NCI-H526 treated with DMSO at 0.1 percent for 48 hours (cell line): Measurements from ENCODE around the gene BCL7B.
A peak's percentile ranks its signal among the peaks of the same experiment; 100 is the strongest.
"Not testable (repeated sequence)": the region's sequence is repeated elsewhere in the genome, so short reads cannot be mapped to it uniquely, and the experiment has no call there.

Experiments used
- DNase-seq: peaks from one replicate; lab custom pipeline; 2025; lab: John Stamatoyannopoulos, UW

The BCL7B gene

GRCh38 chr7:73535918-73536317 is 21.6 kb downstream of the BCL7B start:
- DNase-seq: not testable (repeated sequence)

- no peak for DNase-seq
Observed at GRCh38 chr7:73533742-73534141, 23.7 kb downstream of the BCL7B start.

DNA sequence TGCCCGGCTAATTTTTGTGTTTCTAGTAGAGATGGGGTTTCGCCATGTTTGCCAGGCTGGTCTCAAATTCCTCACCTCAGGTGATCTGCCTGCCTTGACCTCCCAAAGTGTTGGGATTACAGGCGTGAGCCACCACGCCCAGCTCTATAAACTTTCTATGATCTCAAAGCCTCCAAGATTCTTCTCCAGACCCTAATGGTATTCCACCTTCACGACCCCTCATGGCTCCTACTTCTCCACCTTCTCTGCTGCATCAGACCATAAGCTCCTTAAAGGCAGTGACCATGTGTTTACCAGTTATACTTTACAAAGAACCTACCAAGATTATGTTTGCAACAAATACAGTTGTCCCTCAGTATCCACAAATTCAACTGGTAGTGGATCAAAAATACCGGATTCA is 25.3 kb downstream of the BCL7B start:
- DNase-seq: no peak

GRCh38 chr7:73530800-73531199 is 26.7 kb downstream of the BCL7B start:
- DNase-seq: no peak

DNA sequence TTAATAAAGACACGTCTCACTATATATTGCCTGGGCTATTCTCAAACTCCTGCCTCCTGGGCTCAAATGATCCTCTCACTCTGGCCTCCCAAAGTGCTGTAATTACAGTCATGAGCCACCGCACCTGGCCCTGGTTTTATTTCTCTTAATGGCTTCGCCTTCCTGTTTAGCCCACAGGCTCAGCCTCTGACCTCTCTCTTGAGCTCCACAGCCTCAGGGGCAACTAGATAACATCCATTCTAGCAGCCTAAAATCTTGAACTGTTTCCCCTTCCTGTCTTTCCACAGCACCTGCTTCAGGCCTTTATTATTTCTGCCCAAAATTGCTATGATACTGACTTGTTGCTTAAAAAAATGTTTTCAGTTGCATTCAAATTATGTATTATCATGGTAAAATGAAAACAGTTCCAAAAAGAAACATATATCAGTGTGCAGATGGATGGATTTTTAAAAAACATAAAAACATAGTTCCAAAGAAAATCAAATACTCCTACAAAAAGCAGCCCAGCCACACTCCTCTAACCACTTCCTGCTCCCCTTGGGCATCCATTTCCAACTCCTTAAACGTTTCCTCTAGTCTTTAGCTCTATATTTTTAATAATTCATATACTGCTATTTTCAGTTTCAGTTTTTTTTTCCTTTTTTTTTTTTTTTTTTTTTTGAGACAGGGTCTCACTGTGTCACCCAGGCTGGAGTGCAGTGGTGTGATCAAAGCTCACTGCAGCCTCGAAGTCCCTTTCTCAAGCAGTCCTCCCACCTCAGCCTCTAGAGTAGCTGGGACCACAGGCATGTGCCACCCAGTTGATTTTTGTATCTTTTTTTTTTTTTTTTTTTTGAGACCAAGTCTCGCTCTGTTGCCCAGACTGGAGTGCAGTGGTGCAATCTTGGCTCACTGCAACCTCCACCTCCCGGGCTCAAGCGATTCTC is 30.3 kb downstream of the BCL7B start:
- DNase-seq: no peak

DNA sequence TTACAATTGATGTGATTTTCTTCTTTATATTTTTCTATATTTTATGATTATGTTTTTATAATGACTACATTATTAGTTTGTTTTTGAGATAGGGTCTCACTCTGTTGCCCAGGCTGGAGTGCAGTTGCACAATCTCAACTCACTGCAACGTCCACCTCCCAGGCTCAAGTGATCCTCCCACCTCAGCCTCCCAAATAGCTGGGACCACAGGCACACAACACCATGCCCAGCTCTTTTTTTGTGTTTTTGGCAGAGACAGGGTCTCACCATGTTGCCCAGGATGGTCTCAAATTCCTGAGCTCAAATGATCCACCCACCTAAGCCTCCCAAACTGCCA is 31.4 kb downstream of the BCL7B start:
- DNase-seq: not testable (repeated sequence)

DNA sequence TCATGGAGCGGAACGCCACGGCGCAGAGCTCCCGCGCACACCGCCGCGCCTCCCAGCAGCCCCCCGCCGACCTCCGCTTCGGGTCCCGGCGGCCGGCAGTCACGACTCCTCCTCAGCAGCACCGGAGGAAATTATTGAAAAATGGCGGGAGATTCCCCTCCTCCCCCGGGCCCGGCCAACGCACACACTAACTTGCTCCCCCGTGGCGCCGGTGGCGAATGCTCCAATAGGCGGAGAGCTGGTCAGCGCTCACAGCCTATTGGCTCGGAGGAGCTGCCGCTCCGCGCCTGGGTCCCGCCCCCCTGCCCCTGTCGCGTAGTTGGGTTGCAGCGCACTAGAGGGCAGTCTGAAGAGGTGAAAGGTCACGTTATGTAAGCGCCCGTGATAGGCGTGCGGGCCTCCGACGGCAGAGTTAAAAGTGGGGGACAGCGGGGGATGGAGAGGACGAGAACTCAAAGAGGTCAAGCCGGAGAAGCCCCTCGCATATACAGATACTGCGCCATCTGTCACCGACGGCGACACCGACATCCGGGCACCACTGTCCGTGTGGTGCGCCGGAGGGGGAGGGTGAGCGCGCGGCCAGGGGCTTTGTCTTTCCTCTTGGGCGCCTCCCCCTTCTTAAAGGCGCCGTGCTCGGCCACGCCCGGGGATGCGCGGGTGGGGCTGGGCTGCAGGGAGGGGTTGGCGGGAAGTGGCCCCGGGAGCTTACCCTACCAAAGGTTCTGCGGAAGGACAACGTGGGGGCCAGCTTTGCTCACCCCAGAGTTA is 35.2 kb downstream of the BCL7B start, which contains the start of gene BAZ1B:
BAZ1B (minus strand) TSS at position 189 of the 768 bp plus-strand sequence. CDS start 360 bp downstream, outside the sequence.
- DNase-seq: peak; percentile 95

GRCh38 chr7:73521636-73522104 is 35.8 kb downstream of the BCL7B start:
- DNase-seq: no peak

GRCh38 chr7:73520673-73521635 is 36.5 kb downstream of the BCL7B start:
- DNase-seq: peak; percentile 20

DNA sequence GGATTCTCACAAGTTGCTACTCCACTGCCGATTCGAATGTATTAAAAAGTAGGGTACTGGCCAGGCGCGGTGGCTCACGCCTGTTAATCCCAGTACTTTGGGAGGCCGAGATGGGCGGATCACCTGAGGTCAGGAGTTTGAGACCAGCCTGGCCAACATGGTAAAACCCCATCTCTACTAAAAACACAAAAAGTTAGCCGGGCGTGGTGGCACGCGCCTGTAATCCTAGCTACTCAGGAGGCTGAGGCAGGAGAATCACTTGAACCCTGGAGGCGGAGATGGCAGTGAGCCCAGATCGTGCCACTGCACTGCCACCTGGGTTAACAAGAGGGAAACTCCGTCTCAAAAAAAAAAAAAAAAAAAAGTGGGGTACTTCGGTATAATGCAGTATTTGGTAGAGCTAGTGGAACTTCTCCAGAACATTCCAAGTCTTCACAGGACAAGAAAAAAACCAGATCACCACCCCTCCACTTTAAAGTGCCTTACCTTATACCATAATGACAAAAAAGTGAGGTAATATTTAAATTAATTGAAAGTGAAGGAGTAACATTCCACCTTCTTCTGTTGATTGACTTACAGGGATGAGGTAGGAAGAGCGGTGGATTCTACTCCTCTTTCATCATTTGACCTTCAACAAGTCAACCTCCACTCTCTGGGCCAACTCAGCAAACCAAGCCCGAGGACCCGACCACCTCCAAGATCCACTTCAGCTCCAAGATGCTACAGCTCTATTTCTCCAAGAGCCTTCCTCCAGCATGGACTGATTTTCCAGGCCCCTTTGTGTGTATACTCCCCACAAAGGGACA is 37.4 kb downstream of the BCL7B start:
- no peak for DNase-seq

- no peak for DNase-seq
Observed at GRCh38 chr7:73518470-73518869, 39.0 kb downstream of the BCL7B start.

DNA sequence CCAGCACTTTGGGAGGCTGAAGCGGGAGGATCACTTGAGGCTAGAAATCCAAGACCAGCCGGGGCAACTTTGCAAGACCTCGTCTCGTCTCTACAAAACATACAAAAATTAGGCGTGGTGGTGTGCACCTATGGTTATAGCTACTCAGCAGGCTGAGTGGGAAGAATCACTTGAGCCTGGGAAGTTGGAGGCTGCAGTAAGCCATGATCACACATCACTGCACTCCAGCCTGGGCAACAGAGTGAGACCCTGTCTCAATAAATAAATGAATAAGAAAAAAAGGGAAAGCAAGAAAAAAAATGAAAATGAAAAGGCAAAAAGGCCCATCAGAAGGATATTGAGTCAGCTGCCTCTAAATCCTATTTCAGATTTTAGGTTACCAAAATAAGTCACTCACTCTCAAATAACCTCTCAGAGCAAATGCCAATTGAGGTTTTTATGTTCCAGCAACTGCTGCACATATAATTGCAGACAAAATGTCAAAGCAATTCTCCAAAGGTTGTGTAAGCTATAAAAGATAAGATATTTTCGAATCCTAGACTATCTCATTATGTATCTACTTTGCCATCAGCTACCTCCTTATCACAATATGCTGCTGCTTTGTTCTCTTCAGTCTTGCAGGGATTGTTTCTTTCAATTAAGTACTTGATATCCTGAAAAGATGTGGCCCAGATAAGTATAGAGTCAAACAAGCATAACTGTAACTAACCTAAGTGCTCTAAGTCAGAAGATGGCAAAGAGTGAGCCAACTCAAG is 40.1 kb downstream of the BCL7B start:
- DNase-seq: no peak

DNA sequence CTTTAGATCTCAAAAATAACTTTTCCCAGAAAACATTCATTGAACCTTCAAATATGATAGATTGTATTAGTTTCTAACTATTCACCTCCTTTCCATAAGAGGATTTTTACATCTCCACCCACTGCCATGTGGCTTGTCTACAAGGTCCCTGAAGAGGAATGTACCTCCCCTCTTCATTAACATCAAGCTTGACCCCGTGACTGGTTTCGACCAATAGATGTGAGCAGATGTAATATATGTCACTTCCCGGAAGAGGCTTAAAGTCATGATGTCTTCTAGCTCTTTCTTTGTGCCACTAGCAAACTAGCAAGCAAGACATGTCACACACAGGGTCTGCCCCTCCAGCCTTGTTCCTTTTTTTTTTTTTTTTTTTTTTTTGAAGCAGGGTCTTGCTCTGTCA is 42.3 kb downstream of the BCL7B start:
- no peak for DNase-seq

DNA sequence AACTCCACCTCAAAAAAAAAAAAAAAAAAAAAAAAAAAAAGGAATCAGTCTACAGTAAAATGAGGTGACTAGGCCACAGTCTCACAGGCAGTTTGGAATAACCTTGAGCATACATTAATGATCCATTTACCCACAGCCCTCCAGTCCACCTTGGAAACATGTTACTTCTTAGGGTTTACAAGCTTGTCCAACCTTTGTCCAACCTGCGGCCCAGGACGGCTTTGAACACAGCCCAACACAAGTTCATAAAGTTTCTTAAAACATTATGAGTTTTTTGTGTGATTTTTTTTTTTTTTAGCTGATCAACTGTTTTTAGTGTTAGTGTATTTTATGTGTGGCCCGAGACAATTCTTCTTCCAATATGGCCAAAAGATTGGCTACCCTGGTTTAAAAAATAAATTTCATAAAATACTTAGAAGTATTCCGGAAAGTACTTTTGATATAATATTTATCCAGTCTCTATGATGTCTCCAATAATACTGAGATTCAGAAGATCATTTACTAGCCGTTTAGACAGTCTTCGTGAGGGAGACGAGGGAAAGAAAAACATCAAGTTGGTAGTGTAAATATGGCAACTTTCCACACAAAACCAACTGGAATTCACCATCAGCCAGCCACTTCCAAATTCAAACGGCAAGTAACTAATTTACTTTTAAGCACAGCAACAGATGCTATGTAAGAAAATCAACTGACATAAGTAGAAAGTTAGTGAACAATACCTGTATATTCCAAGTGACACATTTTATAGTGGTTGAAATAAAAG is 45.3 kb downstream of the BCL7B start:
- DNase-seq: no peak

DNA sequence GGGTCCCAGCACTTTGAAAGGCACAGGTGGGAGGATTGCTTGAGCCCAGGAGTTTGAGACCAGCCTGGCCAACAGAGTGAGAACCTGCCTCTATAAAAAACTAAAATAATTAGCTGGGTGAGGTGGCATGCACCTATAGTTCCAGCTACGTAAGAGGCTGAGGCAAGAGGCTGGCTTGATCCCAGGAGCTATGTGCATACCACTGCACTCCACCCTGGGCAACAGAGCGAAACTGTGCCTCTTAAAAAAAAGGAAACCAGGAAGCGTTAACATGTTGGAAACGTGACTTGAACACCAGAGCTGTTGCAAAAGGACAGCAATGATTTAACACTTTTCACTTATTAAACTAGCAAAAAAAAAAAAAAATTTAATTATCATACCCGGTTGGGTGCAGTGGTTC is 48.0 kb downstream of the BCL7B start:
- DNase-seq: no peak

DNA sequence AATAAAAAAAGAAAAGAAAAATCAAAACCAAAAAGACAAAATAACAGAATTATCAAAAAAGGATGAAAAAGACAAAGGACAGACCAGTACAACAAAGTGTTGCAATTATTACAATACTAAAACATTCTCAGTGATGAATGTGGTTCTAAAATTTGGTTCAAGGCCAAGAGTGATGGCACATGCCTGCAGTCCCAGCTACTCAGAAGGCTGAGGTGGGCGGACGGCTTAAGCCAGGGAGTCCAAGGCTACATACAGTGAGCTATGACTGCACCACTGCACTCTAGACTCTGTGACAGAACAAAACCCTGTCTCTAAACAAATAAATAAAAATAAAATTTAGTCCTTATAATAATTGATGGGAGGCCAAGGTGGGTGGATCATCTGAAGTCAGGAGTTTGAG is 49.9 kb downstream of the BCL7B start:
- no peak for DNase-seq

DNA sequence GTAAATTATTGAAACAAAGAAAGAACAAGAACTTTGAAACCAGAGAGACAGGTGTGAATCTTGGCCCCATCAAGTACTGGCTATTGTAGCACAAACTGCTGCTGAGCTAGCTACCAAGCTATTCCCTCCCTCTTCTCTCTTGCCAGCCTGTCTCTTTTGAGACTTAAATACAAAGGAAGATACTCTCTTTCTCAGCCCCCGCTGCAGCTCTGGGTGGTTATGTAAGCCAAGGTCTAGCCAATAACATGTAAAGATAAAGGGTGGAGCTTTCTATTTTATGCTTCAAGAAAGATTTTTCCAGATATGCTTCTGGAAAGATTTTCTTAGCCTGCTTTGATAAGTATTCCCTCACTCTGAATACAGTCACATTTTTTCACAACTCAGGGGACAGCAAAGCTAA is 52.6 kb downstream of the BCL7B start:
- no peak for DNase-seq

DNA sequence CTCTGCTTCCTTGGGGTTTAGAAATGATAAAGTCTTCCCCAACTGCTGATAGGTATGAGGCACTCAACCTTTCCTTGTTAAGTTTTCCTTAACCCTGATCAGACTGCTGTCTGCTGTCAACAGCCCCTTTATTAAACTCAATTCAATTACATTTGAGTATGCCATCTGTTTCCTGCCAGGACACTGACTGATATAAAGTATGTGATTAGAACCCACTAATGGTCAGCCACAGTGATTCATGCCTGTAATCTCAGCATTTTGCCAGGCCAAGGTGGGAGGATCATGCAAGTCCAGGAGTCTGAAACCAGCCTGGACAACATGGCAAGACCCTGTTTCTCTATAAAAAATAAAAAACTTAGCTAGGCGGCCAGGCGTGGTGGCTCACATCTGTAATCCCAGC is 53.5 kb downstream of the BCL7B start:
- DNase-seq: no peak

- no peak for DNase-seq
Observed at GRCh38 chr7:73503229-73503628, 54.3 kb downstream of the BCL7B start.
